GM21619 (cell line): ENCODE data around the gene SFTPB.
A peak's percentile ranks its signal among the peaks of the same experiment; 100 is the strongest.
"Not testable (repeated sequence)": the region's sequence is repeated elsewhere in the genome, so short reads cannot be mapped to it uniquely, and the experiment has no call there.

Source experiments
- ATAC-seq: cut with Tn5 transposase; IDR thresholded peaks from one replicate; pipeline ENCODE4 v1.9.1; 2021; ENCODE audit not compliant: unreplicated experiment

Gene SFTPB

DNA sequence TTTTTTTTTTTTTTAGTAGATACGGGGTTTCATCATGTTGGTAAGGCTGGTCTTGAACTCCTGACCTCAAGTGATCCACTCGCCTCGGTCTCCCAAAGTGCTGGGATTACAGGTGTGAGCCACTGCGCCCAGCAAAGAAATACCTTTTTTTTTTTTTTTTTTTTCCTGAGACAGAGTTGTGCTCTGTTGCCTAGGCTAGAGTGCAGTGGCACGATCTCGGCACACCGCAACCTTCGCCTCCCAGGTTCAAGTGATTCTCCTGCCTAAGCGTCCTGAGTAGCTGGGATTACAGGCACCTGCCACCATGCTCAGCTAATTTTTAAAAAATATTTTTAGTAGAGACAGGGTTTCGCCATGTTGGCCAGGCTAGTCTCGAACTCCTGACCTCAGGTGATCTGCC is 7.7 kb downstream of the SFTPB start:
- ATAC-seq: not testable (repeated sequence)

DNA sequence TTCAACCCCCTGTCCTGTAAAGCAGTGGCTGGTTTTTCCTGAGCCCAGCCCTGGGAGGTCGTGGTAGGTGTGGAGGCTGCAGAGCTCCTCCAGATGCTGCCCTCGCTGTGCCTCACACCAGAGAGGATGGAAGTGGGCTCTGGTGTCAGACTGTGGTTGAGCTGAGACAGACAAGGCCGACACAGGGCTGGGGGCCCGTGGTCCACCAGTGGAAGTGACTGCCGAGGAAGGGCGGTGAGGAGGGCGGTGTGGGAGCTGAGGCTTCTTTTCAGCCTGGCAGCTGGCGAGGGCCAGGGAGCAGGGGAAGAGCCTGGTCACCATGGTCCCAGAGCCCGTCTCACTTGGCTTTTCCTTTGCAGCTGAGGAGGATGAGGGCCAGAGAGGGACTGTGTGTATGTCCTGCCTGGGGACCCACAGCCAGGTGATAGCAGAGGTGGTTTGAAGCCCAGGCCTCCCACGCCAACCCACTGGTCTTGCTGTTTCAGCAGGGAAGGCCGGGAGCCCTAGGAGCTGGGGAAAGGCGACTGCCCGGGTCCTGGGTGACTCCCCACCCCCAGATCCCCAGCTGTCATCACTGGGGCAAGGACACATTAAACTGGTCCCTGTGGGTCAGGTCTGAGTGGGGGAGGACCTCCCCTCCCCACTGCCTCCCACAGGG is 8.5 kb downstream of the SFTPB start:
- ATAC-seq: no peak

DNA sequence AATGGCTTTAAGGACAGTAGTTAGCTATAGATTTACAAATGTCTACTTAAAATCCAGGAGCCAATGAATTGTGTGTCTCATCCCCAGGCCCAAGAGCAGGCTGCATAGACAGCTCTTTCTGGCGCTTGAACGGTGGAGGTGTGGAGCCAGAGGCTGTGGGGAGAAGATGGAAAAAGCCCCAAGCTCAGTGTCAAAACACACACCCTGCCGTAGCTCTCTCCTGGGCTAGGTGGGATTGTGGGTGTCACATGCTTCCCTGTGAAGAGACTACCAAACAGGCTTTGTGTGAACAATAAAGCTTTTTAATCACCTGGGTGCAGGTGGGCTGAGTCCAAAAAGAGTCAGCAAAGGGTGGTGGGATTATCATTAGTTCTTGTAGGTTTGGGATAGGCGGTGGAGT is 10.6 kb downstream of the SFTPB start:
- not testable (repeated sequence) for ATAC-seq

DNA sequence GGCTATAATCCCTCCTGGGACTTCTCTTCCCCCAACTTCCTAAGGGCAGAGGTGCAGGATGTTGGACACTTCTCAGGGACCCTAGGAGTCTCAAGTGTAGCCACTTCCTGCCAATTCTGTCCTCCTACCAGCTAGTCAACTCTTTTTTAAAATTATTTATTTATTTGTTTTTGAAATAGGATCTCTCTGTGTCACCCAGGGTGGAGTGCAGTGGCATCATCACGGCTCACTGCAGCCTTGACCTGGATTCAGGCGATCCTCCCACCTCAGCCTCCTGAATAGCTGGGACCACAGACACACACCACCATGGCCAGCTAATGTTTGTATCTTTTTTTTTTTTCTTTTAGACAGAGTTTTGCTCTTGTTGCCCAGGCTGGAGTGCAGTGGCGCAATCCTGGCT is 11.5 kb downstream of the SFTPB start:
- ATAC-seq: no peak

DNA sequence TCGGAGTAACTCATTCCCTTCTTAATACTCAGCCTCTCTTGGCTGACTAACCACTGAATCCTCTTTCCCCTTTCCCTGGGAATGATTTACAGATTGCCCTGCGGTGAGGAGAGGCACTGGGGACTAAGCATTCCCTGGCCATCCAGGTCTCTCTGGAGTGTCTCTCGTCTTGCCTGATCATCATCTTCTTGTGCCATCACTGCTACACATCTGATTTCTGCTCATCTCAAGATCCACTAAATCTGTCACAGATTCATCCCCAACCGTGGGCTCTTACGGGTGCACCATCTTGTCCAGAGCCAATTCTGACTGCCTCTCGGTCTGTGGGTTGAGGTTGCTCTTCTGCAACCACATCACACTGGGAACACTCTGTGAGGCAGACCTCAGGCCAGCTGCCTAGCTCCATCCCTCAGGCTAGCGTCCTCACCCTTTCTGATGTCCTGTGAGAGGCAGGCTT is 12.0 kb downstream of the SFTPB start:
- ATAC-seq: no peak

DNA sequence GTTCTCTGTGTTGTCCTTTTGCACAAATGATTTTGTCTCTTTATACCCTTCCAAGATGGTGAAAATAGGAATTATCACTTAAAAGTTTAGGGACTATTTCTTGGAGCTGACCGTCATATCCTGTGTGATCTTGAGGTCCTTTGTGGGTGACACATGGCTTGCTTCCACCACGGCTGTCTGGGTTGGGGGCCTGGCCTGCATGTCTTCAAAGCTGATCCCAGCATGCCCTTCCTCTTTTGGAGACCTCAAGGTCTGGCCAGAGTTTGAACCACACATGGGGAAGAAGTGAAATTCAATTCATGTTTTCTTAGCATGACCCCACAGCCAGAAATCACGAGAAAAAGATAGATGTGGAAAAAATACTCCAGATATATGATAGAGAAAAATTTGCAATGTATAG is 14.0 kb downstream of the SFTPB start:
- no peak for ATAC-seq

DNA sequence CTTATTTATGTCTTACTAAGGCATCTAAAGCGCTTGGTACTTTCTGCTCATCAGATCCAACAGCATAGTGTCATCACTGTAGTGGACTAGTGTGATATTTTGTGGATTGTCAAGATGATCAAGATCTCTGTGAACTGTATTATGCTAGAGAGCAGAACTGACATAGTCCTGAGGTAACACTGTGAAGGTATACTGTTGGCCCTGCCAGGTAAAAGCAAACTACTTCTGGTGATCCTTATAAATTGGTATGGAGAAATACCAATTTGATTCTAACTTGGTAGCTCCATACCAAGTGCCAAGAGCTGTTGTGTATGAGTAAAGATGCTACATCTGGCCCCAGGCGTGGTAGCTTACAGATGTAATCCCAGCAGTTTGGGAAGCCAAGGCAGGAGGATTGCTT is 15.9 kb downstream of the SFTPB start:
- no peak for ATAC-seq

DNA sequence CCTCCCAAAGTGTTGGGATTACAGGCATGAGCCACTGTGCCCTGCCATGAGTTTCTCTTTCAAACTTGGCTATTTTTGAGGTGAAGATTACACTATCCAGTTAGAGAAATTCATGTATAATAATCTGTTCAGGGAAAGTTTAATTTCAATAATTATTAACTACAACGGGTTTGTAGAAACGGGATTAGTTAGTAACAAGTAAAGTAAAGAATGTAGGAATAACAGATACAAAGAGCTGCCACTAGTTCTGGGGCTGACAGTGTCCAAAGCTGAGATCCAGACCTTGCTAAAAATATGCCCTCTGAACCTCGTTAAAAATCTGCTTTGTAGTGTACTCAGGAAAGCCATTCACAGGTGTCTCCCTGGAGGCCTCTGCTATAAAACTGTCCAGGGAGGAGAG is 16.9 kb downstream of the SFTPB start:
- ATAC-seq: no peak

DNA sequence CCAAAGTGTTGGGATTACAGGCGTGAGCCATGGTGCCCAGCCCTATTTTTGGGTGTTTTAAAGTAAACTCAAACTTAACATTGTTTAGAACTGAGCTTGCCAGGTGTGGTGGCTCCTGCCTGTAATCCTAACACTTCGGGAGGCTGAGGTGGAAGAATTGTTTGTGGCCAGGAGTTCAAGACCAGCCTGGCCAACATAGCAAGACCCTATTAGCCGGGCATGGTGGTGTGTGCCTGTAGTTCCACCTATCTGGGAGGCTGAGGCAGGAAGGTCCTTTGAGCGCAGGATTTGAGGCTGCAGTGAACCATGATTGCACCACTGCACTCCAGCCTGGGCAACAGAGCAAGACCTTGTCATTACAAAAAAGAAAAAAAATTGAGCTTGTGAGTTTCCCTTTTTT is 17.5 kb downstream of the SFTPB start:
- ATAC-seq: no peak

DNA sequence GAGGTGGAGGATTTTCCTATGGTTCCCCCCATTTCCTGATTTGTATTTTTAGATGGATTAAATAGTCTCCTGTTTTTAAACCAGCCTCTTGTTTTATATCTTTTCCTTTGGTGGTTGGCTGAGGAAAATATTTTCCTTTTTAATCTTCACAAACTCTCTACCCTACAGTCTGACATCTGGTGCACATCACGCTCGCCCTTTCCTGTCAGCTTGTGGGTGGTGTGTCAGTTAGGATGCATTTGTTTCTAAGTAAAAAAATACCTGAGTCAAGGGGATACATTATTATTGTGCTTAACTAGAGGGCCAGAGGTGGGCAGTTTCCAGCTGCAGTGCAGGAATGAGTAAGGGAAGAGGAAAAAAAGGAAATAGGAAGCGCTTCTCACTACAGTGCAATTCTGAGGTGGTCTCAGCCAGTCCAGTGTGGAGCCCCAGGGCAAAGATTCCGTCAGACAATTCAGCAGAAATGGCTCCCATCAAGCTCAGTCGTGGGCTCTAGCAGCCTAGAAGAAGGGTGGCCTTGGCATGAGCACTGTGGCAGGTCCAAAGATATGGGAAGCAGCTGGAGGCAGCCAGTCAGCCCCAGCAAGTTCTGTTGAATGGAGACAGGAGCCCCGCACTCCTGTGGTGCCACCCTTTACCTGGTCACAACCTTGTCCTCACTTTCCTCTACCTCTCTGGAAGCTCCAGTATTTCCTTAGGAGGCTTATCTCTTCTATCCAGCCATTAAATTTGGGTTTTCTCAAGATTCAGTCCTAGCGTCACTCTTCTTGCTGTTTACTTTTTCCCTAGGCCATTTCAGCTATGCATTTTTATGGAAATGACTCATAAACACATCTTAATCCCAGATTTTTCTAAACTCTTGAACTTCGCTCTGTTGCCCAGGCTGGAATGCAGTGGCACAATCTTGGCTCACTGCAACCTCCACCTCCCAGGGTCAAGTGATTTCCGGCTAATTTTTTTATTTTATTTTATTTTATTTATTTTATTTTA is 18.5 kb downstream of the SFTPB start:
- ATAC-seq: no peak

DNA sequence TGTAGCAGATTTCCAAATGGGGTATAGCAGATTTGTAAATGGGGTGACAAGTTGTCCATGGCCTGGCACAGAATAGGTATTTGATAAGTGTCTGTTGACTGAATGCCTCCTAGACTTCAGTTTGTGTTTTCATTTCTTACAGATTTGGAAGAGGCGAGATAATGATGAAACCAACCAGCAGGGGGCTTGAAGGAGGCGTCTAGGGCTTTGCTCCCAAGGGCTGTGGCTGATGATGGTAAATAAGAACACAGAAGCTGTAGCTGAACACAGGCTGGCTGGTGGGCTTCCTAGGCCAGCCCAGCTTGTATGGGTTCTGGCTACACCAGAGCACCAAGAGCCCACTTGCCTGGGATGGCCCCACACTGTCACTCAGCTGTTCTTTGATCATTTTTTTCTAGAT is 19.4 kb downstream of the SFTPB start:
- ATAC-seq: no peak

DNA sequence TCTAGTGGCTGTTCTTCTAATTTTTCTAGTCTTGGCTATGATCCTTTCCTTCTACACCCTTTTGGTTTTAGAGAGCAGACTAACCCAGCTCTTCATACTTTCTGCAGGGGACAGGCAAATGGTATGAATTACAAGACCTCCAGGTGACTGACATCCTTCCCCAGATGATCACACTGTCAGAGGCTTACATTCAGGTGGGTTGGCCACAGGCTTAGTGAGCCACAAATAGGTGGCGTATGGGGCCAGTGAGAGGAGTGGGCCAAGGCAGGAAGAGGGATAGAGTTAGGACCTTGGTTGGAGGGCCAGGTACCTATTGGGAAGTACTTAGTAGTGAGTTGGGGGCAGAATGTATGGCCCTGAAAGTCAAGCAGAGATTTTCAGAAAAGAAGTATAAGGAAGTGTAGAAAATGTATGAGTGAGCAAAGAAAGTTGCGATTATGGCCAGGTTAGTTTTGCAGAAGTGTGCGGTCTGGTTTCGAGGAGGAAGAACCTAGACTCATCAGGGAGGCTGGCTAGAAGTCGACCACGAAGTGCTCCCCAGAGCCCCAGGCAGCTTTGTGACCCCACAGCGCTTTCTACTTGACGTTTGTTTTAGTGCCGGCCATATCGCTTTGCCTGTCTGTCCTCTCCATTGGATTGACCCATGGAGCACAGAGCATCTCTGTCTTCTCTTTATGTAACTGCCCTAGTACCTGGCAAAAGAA is 20.0 kb downstream of the SFTPB start:
- peak; percentile 71 for ATAC-seq

DNA sequence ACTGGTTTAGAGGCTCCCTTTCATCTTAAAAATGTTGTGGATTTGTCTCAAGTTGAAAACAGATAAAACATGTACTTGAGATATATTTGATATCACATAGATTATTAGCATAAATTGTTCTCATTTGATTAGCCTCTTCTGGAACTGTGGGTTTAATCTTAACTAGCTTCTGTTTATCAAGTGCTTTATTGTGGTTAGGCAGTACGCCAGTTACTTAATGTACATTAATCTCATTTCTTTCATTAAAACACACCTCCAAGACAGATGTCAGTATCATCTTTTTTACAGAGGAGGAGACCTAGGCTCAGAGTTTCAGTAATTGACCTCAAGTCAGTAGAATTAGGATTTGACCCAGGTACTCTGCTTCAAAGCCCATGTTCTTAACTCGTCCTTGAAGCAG is 21.8 kb downstream of the SFTPB start:
- no peak for ATAC-seq

DNA sequence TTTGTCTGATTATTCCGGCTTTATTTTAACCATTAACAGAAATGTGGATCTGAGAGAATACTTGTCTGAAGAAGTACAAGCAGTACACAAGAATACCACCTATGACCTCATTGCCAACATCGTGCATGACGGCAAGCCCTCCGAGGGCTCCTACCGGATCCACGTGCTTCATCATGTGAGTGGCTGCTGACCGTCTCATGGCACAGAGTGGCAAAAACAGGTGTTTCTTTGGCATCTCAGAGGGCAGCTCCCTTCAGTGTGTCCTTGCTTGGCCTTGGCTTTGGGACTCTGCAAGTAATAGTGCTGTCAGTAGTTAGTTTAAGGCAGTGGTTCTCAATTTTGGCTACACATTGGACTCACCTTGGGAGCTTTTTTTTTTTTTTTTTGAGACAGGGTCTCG is 23.1 kb downstream of the SFTPB start:
- no peak for ATAC-seq

DNA sequence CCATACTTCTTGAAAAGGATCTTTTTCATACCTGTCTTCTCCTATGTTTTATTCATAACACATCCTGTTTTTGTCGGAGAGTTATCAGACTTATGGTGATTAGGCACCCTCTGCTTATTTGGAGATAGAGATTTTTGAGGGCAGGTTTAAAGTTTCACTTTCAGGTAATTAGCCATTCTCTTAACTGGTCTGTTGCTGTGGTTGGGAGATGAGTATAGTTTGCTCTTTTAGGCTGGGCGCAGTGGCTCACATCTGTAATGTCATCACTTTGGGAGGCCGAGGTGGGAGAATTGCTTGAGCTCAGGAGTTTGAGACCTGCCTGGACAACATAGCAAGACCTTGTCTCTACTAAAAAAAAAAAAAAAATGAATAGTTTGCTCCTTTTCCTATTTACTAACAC is 25.3 kb downstream of the SFTPB start:
- peak; percentile 64 for ATAC-seq

DNA sequence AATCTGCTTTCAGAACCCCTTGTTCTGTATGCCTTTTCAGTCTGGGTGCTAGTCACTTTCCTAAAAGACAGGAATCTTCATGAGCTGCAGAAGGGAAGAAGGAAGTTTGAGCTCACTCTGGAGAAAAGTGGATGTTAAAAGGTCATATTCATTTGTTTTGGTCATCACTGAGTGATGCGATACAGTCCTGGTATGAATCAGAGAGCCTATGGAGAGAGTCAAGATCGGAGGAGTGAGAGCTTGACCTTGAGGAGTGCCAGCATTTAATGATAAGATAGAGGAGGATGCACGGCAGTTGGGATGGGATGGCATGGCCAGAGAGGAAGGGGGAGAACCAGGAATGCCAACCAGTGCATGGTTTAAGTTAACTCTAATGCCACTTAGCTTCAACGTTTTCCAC is 32.4 kb downstream of the SFTPB start:
- no peak for ATAC-seq

DNA sequence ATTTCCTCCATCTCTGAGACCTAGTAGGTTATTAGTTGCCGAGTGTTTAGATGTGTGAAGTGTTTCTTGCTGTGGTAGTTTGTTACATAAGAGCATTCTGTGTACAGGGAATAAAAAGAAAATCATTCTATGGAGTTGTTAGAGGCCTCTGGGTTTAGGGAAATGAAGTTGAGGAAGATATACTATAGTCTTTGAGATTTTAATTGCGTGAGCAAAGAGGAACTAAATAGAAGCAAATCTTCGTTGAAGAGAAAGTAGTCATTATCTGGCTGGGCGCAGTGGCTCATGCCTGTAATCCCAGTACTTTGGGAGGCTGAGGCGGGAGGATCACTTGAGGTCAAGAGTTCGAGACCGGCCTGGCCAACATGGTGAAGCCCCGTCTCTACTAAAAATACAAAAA is 33.0 kb downstream of the SFTPB start:
- no peak for ATAC-seq

DNA sequence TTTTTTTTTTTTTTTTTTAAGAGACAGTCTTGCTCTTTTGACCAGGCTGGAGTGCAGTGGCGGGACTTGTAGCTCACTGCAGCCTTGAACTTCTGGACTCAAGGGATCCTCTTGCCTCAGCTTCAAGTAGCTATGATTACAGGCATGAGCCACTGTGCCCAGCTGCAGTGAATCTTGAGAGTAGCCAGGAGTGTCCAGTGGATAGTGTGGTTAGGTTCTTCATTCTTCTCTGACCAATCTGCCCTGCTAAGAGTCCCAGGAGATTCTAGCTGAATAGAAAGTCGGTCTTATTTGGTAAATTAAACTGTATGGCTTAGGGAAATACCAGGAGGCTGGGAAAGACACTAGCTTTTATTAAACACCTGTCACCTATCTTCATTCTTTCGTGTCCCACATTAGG is 36.7 kb downstream of the SFTPB start:
- no peak for ATAC-seq

DNA sequence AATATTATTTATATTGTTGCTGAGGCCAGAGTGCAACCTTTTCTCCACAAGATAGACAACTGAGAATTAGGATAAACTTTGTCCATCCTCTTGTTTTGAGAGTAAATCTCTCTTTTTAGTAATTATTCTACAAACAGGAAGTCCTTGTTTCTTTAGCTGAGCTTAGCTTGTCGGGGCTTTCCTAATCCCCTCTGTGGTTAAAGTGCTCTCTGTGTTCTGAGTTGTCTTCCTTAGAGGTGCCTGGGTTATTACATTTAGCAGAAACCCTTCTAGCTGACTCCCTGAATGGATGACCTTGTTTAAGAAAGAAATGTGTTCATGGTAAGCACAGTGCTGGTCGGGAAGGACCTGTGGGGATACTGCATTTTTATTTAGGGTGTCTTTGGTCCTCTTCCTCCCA is 39.3 kb downstream of the SFTPB start:
- ATAC-seq: peak; percentile 57

DNA sequence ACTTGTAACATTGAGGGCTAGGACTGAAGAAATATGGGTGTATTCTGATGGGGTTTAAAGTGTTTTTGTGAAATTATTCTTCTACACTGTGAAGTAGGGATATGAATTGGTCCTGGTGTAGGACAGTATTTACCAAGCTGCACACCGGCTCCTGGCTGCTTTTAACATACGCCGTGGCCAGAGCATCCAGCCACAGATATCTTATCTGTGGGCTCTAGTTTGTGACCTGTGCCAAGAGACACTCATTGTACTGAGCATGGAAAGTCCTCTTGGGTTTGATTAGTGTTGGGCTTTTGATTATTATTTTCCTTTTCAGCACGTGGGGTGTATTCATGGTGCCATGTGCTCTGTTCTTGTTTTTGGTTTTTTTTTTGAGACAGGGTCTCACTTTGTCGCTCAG is 44.0 kb downstream of the SFTPB start:
- ATAC-seq: no peak

DNA sequence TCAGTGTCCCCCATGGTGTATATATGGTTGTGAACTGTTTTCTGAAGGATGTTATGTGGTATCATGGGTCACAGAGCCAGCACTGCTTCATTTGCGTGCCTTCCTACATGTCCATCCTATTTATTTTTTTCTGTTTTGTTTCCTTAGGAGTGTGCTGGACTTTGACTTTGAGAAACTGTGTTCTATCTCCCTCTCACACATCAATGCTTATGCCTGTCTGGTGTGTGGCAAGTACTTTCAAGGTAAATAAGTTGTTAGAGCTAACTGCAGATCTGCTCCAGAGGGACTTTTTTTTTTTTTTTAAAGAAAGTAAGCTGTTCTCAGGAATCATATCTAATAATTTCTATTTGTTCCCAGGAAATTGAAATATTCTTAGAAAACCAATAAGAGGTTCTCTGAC is 46.7 kb downstream of the SFTPB start:
- no peak for ATAC-seq

DNA sequence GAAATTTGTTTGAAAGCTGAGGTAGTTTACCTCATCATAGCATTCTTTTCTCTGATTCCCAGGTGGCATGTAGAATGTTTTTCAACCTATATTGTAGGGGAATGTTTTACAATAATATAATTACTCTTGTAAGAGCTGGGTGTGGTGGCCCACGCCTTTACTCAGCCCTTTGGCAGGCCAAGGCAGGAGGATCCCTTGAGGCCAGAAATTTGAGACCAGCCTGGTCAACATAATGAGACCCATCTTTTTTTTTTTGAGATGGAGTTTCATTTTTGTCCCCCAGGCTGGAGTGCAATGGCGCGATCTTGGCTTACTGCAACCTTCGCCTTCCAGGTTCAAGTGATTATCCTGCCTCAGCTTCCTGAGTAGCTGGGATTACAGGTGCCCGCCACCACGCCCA is 48.4 kb downstream of the SFTPB start:
- no peak for ATAC-seq
